Muscle layer of colon (tissue), 2 donors: ENCODE data around the gene TINCR.

ENCODE experiments used
- H3K27ac ChIP-seq: one replicate; pipeline ENCODE4 v1.7.0; 2013; ENCODE audit warnings: low read depth, mild to moderate bottlenecking, low read length, moderate library complexity
- H3K27me3 ChIP-seq, 2 donors: one replicate each; pipeline ENCODE4 v1.7.0; 2013; ENCODE audit warnings: low read length in 2 of 2, mild to moderate bottlenecking in 2 of 2; ENCODE audit not compliant: insufficient read depth in 2 of 2, control insufficient read depth in 1 of 2
- H3K36me3 ChIP-seq: one replicate; pipeline ENCODE4 v1.7.0; 2013; ENCODE audit warnings: mild to moderate bottlenecking, low read length; ENCODE audit not compliant: insufficient read depth
- H3K4me1 ChIP-seq: one replicate; pipeline ENCODE4 v1.7.0; 2013; ENCODE audit warnings: mild to moderate bottlenecking, low read length; ENCODE audit not compliant: insufficient read depth
- H3K4me3 ChIP-seq, 2 donors: one replicate each; pipeline ENCODE4 v1.7.0; 2013; ENCODE audit warnings: low read length in 2 of 2, low read depth in 1 of 2, mild to moderate bottlenecking in 1 of 2, moderate library complexity in 1 of 2
- H3K9ac ChIP-seq: one replicate; pipeline ENCODE4 v1.7.0; 2013; ENCODE audit warnings: low read length
- H3K9me3 ChIP-seq: one replicate; pipeline ENCODE4 v1.7.0; 2013; ENCODE audit warnings: mild to moderate bottlenecking, low read length
- donor health status: abdominal sarcoma.
- donor health status: Adenocarcinoma of cecum.

TINCR gene

GRCh38 chr19:5567970-5568407, 236 bp upstream of the TINCR start:
- Histone ChIP-seq H3K27me3 (peaks cover 17 to 36% of the 10 kb centered on the region in 2 donors), H3K4me1 (no peaks in the 10 kb centered on the region), H3K9ac (no peak overlapping the region), H3K9me3 (no peaks in the 10 kb centered on the region), H3K27ac (no peak overlapping the region), H3K4me3 (no peak overlapping the region), H3K36me3 (no peaks in the 10 kb centered on the region)

DNA sequence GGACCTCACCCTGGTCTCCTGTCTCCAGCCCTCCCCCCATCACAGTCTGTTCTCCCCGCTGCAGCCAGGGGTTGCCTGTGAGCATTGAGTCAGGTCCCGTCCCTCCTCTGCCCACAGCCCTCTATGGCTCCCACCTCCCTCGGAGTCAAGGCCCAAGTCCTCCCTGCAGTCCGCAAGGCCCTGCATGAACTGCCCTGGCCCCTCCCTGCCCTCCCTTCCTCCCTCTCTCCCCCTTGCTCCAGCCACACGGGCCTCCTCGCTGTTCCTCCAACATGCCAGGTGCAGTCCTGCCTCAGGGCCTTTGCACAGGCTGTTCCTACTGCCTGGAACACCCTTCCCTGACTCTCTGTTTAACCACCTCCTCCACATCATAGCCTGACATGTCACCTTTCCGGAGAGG, 2.8 kb downstream of the TINCR start:
- H3K4me1 ChIP-seq = no peaks in the 10 kb centered on the region
- H3K4me3 ChIP-seq = no peak overlapping the region

DNA sequence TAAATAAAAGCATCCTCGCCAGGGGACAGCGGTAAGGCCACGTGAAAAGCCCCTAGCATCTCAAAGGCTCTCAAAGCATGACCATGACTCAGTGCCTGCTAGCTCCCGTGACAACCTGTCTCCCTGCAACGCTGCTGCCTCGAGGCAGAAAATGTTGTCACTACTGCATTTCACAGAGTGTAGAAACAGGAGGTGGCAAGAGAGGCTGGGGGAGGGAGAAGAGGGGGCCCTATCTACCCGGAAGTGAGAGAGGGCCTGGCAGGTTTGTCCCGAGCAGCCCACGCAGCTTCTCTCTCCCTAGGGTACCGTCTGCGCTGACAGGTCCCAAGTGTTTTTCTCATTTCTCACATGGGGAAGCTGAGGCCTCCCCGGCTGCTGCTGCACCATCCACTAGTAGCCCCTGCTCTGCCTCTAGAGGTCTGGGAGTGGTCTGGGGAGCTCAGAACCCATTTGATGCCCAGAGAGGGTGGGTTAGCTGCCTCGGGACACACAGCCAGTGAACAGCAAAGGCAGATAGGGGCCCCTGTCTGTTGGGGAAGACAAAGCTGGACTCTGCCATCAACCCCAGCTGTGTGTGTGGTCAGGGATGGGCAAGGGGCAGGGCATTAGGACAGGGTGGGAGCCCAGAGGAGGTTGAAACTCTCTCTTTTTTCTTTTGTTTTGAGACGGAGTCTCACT, 3.7 kb downstream of the TINCR start:
- Histone ChIP-seq H3K4me3 (no peak overlapping the region), H3K9me3 (peaks cover 11% of the 10 kb centered on the region), H3K4me1 (no peaks in the 10 kb centered on the region), H3K9ac (no peak overlapping the region), H3K27ac (no peak overlapping the region), H3K36me3 (no peaks in the 10 kb centered on the region), H3K27me3 (peaks cover 17 to 46% of the 10 kb centered on the region in 2 donors)

More for the DNA sequence above, 2.8 kb downstream of the TINCR start:
- Histone ChIP-seq H3K27ac (no peak overlapping the region), H3K9ac (no peak overlapping the region), H3K9me3 (peaks cover 11% of the 10 kb centered on the region), H3K27me3 (peaks cover 17 to 46% of the 10 kb centered on the region in 2 donors), H3K36me3 (no peaks in the 10 kb centered on the region)

DNA sequence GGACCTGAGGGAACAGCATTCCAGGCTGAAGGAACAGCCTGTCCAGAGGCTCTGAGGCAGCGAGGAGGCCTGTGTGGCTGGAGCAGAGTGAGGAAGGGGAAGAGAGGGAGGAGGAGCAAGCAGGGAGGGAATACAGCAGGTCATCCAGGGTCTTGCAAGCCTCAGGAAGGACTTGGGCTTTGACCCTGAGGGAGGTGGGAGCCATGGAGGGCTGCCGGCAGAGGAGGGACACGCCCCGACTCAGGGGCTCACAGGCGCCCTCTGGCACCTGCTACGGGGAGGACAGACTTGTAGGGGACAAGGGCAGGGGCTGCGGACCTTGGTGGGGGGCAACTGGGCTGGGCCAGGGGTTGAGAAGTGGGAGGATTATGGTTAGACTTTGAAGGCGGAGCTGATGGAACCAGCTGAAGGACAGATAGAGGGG, 4.7 kb downstream of the TINCR start:
- Histone ChIP-seq H3K36me3 (no peaks in the 10 kb centered on the region), H3K27me3 (peaks cover 17 to 40% of the 10 kb centered on the region in 2 donors)

DNA sequence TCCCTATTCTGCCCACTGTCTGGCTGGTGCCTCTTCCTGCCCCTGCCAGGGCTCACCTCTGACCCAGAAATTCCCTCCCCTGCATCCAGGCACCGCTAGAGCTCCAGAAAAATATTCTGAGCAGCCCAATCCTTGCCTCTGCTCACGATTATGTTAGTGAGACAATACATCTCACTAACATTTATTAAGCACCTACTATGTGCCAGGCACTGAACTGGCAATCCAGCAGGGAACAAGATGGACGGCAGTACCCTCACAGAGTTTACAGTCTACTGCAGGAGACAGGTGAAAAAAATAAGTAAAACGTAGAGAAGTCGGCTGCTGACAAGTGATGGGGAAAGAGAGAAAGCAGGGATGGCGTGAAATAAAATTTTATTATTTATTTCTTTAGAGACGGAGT, 5.5 kb downstream of the TINCR start:
- Histone ChIP-seq H3K4me1 (no peaks in the 10 kb centered on the region), H3K27ac (no peak overlapping the region), H3K9me3 (peaks cover 11% of the 10 kb centered on the region), H3K27me3 (peaks cover 17 to 41% of the 10 kb centered on the region in 2 donors), H3K36me3 (no peaks in the 10 kb centered on the region), H3K9ac (no peak overlapping the region), H3K4me3 (no peak overlapping the region)

More for the DNA sequence above, 4.7 kb downstream of the TINCR start:
- Histone ChIP-seq H3K4me3 (no peak overlapping the region), H3K4me1 (no peaks in the 10 kb centered on the region), H3K9ac (no peak overlapping the region), H3K27ac (no peak overlapping the region), H3K9me3 (peaks cover 11% of the 10 kb centered on the region)

- no peak overlapping the region for H3K9ac ChIP-seq
- H3K9me3 ChIP-seq = peaks cover 11% of the 10 kb centered on the region
- H3K27ac ChIP-seq = no peak overlapping the region
- no peak overlapping the region for H3K4me3 ChIP-seq
- H3K36me3 ChIP-seq = no peaks in the 10 kb centered on the region
- peaks cover 10 to 34% of the 10 kb centered on the region in 2 donors for H3K27me3 ChIP-seq
- no peaks in the 10 kb centered on the region for H3K4me1 ChIP-seq
These were observed 6.2 kb downstream of the TINCR start for GRCh38 chr19:5561559-5561958.

DNA sequence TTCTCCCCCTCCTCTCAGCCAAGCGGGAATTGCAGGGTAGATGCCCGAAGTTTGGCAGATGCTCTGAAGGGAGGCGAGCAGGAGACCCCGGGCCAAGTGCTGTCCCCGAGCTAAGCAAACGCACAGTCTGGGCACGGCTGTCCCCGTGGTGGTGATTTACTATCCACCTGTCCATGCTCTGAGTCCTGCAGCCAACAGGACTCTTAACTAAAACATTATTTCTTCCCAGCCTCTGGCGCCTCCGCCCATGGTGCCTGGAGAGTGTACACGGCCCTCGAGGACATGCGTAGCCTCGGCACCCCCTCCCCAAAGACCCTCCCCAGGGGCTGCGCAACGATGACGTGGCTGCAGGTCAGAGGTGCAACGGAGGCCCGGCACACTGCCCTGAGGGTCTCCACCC, 7.6 kb downstream of the TINCR start:
- Histone ChIP-seq H3K27me3 (peaks cover 0 to 22% of the 10 kb centered on the region in 2 donors), H3K9me3 (peaks cover 11% of the 10 kb centered on the region), H3K36me3 (no peaks in the 10 kb centered on the region), H3K9ac (no peak overlapping the region), H3K4me3 (no peak overlapping the region), H3K27ac (no peak overlapping the region), H3K4me1 (no peaks in the 10 kb centered on the region)

GRCh38 chr19:5559804-5560133, 8.0 kb downstream of the TINCR start:
- peaks cover 0 to 18% of the 10 kb centered on the region in 2 donors for H3K27me3 ChIP-seq
- peaks cover 11% of the 10 kb centered on the region for H3K9me3 ChIP-seq
- H3K27ac ChIP-seq = no peak overlapping the region
- no peaks in the 10 kb centered on the region for H3K4me1 ChIP-seq
- no peak overlapping the region for H3K4me3 ChIP-seq
- no peak overlapping the region for H3K9ac ChIP-seq
- H3K36me3 ChIP-seq = no peaks in the 10 kb centered on the region

DNA sequence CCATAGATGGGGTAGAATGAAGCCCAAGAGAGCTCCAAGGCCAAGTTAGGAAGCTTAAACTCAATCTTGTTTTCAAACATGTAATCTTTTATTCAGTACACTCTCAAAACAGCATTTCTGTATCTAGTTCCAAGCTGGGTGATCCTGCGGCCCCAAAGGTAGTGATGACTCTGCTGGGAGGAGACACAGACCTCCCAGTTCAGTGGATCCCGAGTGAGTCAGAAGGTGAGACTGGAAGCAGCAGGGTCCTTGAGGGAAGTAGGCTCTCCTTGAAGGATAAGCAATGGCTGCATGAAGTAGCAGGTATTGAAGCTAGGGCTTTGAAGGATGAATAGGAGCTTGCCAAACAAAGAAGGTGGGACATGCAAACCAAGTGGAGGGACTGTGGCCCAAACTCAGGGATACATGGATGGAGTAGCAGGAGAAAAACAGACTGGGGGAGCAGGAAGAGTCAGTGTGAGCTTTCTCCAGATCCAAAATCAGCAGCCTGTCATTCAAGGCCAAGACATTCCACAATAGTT, 9.6 kb downstream of the TINCR start:
- Histone ChIP-seq H3K27ac (no peak overlapping the region), H3K4me1 (no peaks in the 10 kb centered on the region), H3K27me3 (peaks cover 0 to 15% of the 10 kb centered on the region in 2 donors), H3K36me3 (no peaks in the 10 kb centered on the region), H3K4me3 (no peak overlapping the region), H3K9me3 (peaks cover 11% of the 10 kb centered on the region), H3K9ac (no peak overlapping the region)

DNA sequence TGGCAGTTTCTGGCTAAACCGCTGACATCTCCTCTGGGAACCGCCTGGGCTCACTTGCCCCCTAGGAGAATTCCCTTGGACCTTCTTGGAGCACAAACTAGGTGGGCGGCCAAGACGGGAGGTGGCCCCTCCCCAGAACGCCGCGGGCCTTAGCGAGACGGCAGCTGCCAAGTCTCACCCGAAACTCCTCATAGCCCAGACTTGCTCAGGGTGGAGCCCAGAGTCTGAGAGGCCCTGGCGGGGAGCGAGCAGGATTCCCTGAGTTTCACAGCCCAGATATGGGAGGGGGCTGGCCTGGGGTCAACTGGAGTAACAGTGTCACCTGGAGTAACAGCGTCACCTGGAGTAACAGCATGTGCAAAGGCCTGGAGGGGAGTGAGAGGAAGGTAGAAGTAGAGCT, 10.1 kb downstream of the TINCR start:
- Histone ChIP-seq H3K27me3 (peaks cover 0 to 15% of the 10 kb centered on the region in 2 donors), H3K4me1 (no peaks in the 10 kb centered on the region), H3K27ac (no peak overlapping the region), H3K9ac (no peak overlapping the region), H3K9me3 (peaks cover 11% of the 10 kb centered on the region), H3K4me3 (no peak overlapping the region), H3K36me3 (no peaks in the 10 kb centered on the region)

DNA sequence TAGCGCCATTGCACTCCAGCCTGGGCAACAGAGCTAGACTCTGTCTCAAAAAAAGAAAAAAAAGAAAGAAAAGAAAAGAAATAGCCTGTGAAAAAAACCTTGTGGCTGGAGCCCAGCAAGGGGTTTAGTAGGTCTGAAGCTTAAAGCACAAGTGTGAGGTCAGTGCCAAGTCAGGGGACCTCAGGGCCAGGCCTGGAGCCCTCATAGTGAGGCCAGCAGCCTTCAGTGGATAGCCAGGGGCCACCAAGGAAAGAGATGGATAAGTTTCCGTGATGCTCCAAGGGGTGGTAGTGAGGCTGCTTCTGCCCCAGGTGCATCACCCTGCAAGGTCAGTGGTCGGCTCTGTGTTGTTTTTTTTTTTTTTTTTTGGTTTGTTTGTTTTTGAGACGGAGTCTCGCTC, 12.9 kb downstream of the TINCR start:
- no peaks in the 10 kb centered on the region for H3K4me1 ChIP-seq
- no peak overlapping the region for H3K27ac ChIP-seq
- H3K9ac ChIP-seq = no peak overlapping the region
- peaks cover 0 to 5% of the 10 kb centered on the region in 2 donors for H3K27me3 ChIP-seq
- H3K4me3 ChIP-seq = no peak overlapping the region
- no peaks in the 10 kb centered on the region for H3K36me3 ChIP-seq
- H3K9me3 ChIP-seq = no peaks in the 10 kb centered on the region

GRCh38 chr19:5553892-5554291, 13.9 kb downstream of the TINCR start:
- no peaks in the 10 kb centered on the region for H3K9me3 ChIP-seq
- no peaks in the 10 kb centered on the region for H3K36me3 ChIP-seq
- H3K4me1 ChIP-seq = no peaks in the 10 kb centered on the region
- no peak overlapping the region for H3K27ac ChIP-seq
- no peak overlapping the region for H3K9ac ChIP-seq
- peaks cover 0 to 5% of the 10 kb centered on the region in 2 donors for H3K27me3 ChIP-seq
- H3K4me3 ChIP-seq = no peak overlapping the region
